Measurements from ENCODE around the gene TFDP3.

The TFDP3 gene

GRCh38 chrX:133218329-133218728, at the start of gene TFDP3:
Gene TFDP3, minus strand, starts transcription at chrX:133218354. Its CDS starts 95 bp downstream, at chrX:133218259.
- no peak for DNase-seq

GRCh38 chrX:133267621-133268020, 49.5 kb upstream of the TFDP3 start:
- DNase-seq = no peak

- no peak for DNase-seq
Measured at GRCh38 chrX:133265331-133265730, 47.2 kb upstream of the TFDP3 start.

GRCh38 chrX:133258481-133258880, 40.3 kb upstream of the TFDP3 start:
- no peak for DNase-seq

GRCh38 chrX:133254666-133255065, 36.5 kb upstream of the TFDP3 start:
- DNase-seq = no peak

GRCh38 chrX:133251204-133251603, 33.0 kb upstream of the TFDP3 start:
- DNase-seq = no peak

GRCh38 chrX:133250184-133251100, 32.3 kb upstream of the TFDP3 start:
- no peak for DNase-seq

GRCh38 chrX:133249266-133250058, 31.3 kb upstream of the TFDP3 start:
- no peak for DNase-seq

- no peak for DNase-seq
Measured at GRCh38 chrX:133248177-133248576, 30.0 kb upstream of the TFDP3 start.

GRCh38 chrX:133246921-133247320, 28.8 kb upstream of the TFDP3 start:
- no peak for DNase-seq

GRCh38 chrX:133235830-133236229, 17.7 kb upstream of the TFDP3 start:
- DNase-seq = no peak

- no peak for DNase-seq
Measured at GRCh38 chrX:133232331-133232730, 14.2 kb upstream of the TFDP3 start.

GRCh38 chrX:133229361-133229760, 11.2 kb upstream of the TFDP3 start:
- no peak for DNase-seq

- DNase-seq = no peak
Measured at GRCh38 chrX:133215747-133216146, 2.4 kb downstream of the TFDP3 start.

- no peak for DNase-seq
Measured at GRCh38 chrX:133215017-133215416, 3.1 kb downstream of the TFDP3 start.

GRCh38 chrX:133214301-133214700, 3.9 kb downstream of the TFDP3 start:
- no peak for DNase-seq

- DNase-seq = no peak
Measured at GRCh38 chrX:133213117-133213516, 5.0 kb downstream of the TFDP3 start.

GRCh38 chrX:133207751-133208150, 10.4 kb downstream of the TFDP3 start:
- no peak for DNase-seq

GRCh38 chrX:133191739-133192039, 26.5 kb downstream of the TFDP3 start:
- DNase-seq = no peak

- no peak for DNase-seq
Measured at GRCh38 chrX:133190877-133191738, 27.0 kb downstream of the TFDP3 start.

- DNase-seq = no peak
Measured at GRCh38 chrX:133189195-133189594, 29.0 kb downstream of the TFDP3 start.

- DNase-seq = no peak
Measured at GRCh38 chrX:133188631-133189030, 29.5 kb downstream of the TFDP3 start.

- no peak for DNase-seq
Measured at GRCh38 chrX:133185938-133186337, 32.2 kb downstream of the TFDP3 start.
